H1 (cell line): ENCODE data around the gene NOL3. TPM values are rescaled to one million over a fixed set of nuclear protein-coding genes. Genes with fewer than 3 reads are reported as not detected.

Source experiments
- HDAC2 ChIP-seq, 2 experiments: fragments of 300-600 bp in 1 of 2; sonication (generic) in 1 of 2; IDR thresholded peaks; 2 replicates each; pipeline ENCODE4 v1.6.1; 2011 to 2012; ENCODE audit warnings: low read depth in 2 of 2, low read length in 2 of 2, mild to moderate bottlenecking in 2 of 2, moderate library complexity in 2 of 2, borderline replicate concordance in 1 of 2, inconsistent platforms in 1 of 2
- SAP30 ChIP-seq: fragments of 300-600 bp; sonication (generic); IDR thresholded peaks from 2 replicates; pipeline ENCODE4 v1.7.1; 2012; ENCODE audit warnings: low read length, moderate library complexity, mild to moderate bottlenecking, inconsistent platforms; ENCODE audit not compliant: insufficient read depth, insufficient replicate concordance
- polyA plus RNA-seq, 7 experiments: library from polyadenylated mRNA; depleted of rRNA in 3 of 7; stranded (reverse) in 5 of 7; unstranded in 2 of 7; fragments of >200 nt in 5 of 7; fragments of 200-250 nt in 2 of 7; gene quantifications; 1 replicate in 5 of 7; 2 replicates in 1 of 7; 4 replicates in 1 of 7; pipeline versions ENCODE4 v1.2.1 to v1.2.3, GENCODE V29; 2011 to 2013; ENCODE audit warnings: missing spikeins in 2 of 7, mixed read lengths in 2 of 7
- total RNA-seq: library from RNA; stranded (reverse); fragmentation: NEBNext Ultra II Directional; extraction: Animal tissue kit (Norgen Biotek cat#: 25700); gene quantifications from 2 replicates; pipeline ENCODE4 v1.2.1, GENCODE V29; 2021

NOL3 gene
- total and polyA plus RNA-seq, 2 of the 8 experiments (the other 6 are each of a cell fraction or from before 2014, with no cell fraction given): 2.2 to 4.6 TPM

GRCh38 chr16:67165121-67166078 lies 4.9 kb upstream of the NOL3 start (continued):
- no peak for TF ChIP-seq HDAC2 (IDR thresholded peaks at IDR 0.05; ENCODE audit: borderline replicate concordance in 1 of 2, low read depth in 2 of 2, low read length in 2 of 2)
- no peak for TF ChIP-seq SAP30
